HepG2 (cell line): ENCODE measurements around the gene BAZ1B. TPM values are rescaled to one million over a fixed set of nuclear protein-coding genes. Genes with fewer than 3 reads are reported as not detected.
"Not testable (repeated sequence)": the region's sequence is repeated elsewhere in the genome, so short reads cannot be mapped to it uniquely, and the experiment has no call there.

ENCODE experiments used
- ARID5B ChIP-seq: IDR thresholded peaks from 2 replicates; pipeline ENCODE4 v1.4.0; 2020; ENCODE audit warnings: mild to moderate bottlenecking, missing genetic modification reagents
- ARNTL ChIP-seq: sonication (generic); formaldehyde crosslinking; IDR thresholded peaks from 2 replicates; pipeline ENCODE4 v1.4.0; 2020; ENCODE audit warnings: mild to moderate bottlenecking, missing genetic modification reagents
- ATF4 ChIP-seq, 2 experiments: fragments of 450-650 bp in 1 of 2; sonication (generic) in 1 of 2; formaldehyde crosslinking; IDR thresholded peaks; 2 replicates each; pipeline versions ENCODE4 v1.5.0 to v1.8.0; 2020 to 2022; ENCODE audit warnings: mild to moderate bottlenecking in 1 of 2, missing genetic modification reagents in 1 of 2
- DPF2 ChIP-seq: sonication (generic); formaldehyde crosslinking; IDR thresholded peaks from 2 replicates; pipeline ENCODE4 v1.4.0; 2020; ENCODE audit warnings: mild to moderate bottlenecking, low read depth, missing genetic modification reagents, borderline replicate concordance
- ETV5 ChIP-seq: IDR thresholded peaks from 2 replicates; pipeline ENCODE4 v1.6.1; 2018; ENCODE audit warnings: missing biosample characterization, missing genetic modification reagents, inconsistent platforms, borderline replicate concordance
- FOXA1 ChIP-seq, 2 experiments: fragments of 450-650 bp in 1 of 2; sonication (generic) in 1 of 2; formaldehyde crosslinking in 1 of 2; IDR thresholded peaks; 2 replicates each; pipeline versions ENCODE4 v1.4.0 to v1.6.1; 2016 to 2020; ENCODE audit warnings: missing genetic modification reagents in 1 of 2
- GABPB1 ChIP-seq: IDR thresholded peaks from 2 replicates; pipeline ENCODE4 v1.6.1; 2016; ENCODE audit warnings: mild to moderate bottlenecking, missing genetic modification reagents, moderate library complexity, missing compliant biosample characterization
- HNF1A ChIP-seq, 2 experiments: sonication (generic) in 1 of 2; formaldehyde crosslinking in 1 of 2; IDR thresholded peaks; 2 replicates each; pipeline versions ENCODE4 v1.4.0 to v1.6.1; 2016 to 2020; ENCODE audit warnings: borderline replicate concordance in 1 of 2, low read depth in 1 of 2, mild to moderate bottlenecking in 1 of 2, missing genetic modification reagents in 1 of 2
- HNRNPL ChIP-seq: fragments of 200-400 bp; formaldehyde crosslinking; IDR thresholded peaks from 2 replicates; pipeline ENCODE4 v1.6.1; 2017; ENCODE audit warnings: mild to moderate bottlenecking, low read depth, low read length
- MAZ ChIP-seq, 2 experiments: sonication (generic) in 1 of 2; formaldehyde crosslinking in 1 of 2; IDR thresholded peaks; 2 replicates each; pipeline versions ENCODE4 v1.5.0 to v1.6.1; 2012 to 2020; ENCODE audit warnings: low read depth in 2 of 2, mild to moderate bottlenecking in 2 of 2, borderline replicate concordance in 1 of 2, improper control_type of control experiment in 1 of 2, low read length in 1 of 2, missing genetic modification reagents in 1 of 2, moderate library complexity in 1 of 2
- PITX1 ChIP-seq: sonication (generic); formaldehyde crosslinking; IDR thresholded peaks from 2 replicates; pipeline ENCODE4 v1.5.1; 2020; ENCODE audit warnings: mild to moderate bottlenecking, missing genetic modification reagents
- POLR2G ChIP-seq: fragments of 200-400 bp; formaldehyde crosslinking; IDR thresholded peaks from 2 replicates; pipeline ENCODE4 v1.6.1; 2018; ENCODE audit warnings: mild to moderate bottlenecking, low read depth, low read length, moderate library complexity
- RXRA ChIP-seq: sonication (generic); formaldehyde crosslinking; IDR thresholded peaks from 2 replicates; pipeline ENCODE4 v1.5.1; 2020; ENCODE audit warnings: missing genetic modification reagents
- SOX13 ChIP-seq, 3 experiments: fragments of 450-650 bp in 1 of 3; sonication (generic) in 1 of 3; formaldehyde crosslinking in 1 of 3; IDR thresholded peaks in 2 of 3; conservative IDR thresholded peaks in 1 of 3; 2 replicates each; pipeline versions ENCODE4 v1.5.0 to v1.6.1; 2016 to 2020; ENCODE audit warnings: antibody characterized with exemption in 1 of 3, mild to moderate bottlenecking in 1 of 3, missing compliant biosample characterization in 1 of 3, missing genetic modification reagents in 1 of 3, moderate library complexity in 1 of 3
- TARDBP ChIP-seq: sonication (generic); formaldehyde crosslinking; IDR thresholded peaks from 2 replicates; pipeline ENCODE4 v1.8.0; 2022; ENCODE audit warnings: mild to moderate bottlenecking, missing genetic modification reagents
- TBX2 ChIP-seq: sonication (generic); formaldehyde crosslinking; IDR thresholded peaks from 2 replicates; pipeline ENCODE4 v1.5.0; 2020; ENCODE audit warnings: missing genetic modification reagents, mild to moderate bottlenecking, borderline replicate concordance
- ZMYM3 ChIP-seq: sonication (generic); formaldehyde crosslinking; IDR thresholded peaks from 2 replicates; pipeline ENCODE4 v1.5.1; 2020; ENCODE audit warnings: mild to moderate bottlenecking, missing genetic modification reagents
- polyA plus RNA-seq, 8 experiments: library from polyadenylated mRNA; depleted of rRNA in 3 of 8; stranded (reverse) in 7 of 8; unstranded in 1 of 8; fragments of >200 nt; fragmentation: Illumina TruSeq in 4 of 8; extraction: Trizol in 4 of 8; gene quantifications; 2 replicates each; pipeline versions ENCODE4 v1.2.1 to v1.2.3, GENCODE V29; 2011 to 2016; ENCODE audit warnings: low read depth in 4 of 8, missing spikeins in 1 of 8, mixed read lengths in 1 of 8; ENCODE audit not compliant: insufficient read depth in 1 of 8
- total RNA-seq, 5 experiments: library from RNA; depleted of rRNA; stranded (reverse); fragments of >200 nt; fragmentation: Illumina TruSeq; extraction: Trizol; gene quantifications; 2 replicates each; pipeline ENCODE4 v1.2.3, GENCODE V29; 2016; ENCODE audit warnings: low read depth in 1 of 5

Gene BAZ1B
- total and polyA plus RNA-seq, 2 of the 13 experiments (the other 11 are each of a cell fraction or from before 2014, with no cell fraction given) = 18.6 to 69.4 TPM

GRCh38 chr7:73410541-73411131, 111.5 kb downstream of the BAZ1B start (continued):
- TF ChIP-seq ETV5 (CRISPR knock-in tag) (peak; percentile 76), RXRA (CRISPR knock-in tag) (0 out of 2 replicates have a peak, but pooled peaks have one; percentile 1), TARDBP (CRISPR knock-in tag) (0 out of 2 replicates have a peak, but pooled peaks have one; percentile 19), SOX13 (CRISPR knock-in tag; conservative IDR thresholded peaks at IDR 0.05 in 1 of 2, IDR thresholded peaks at IDR 0.05 in 1 of 2) (peak in 1 of 2 experiments; percentile 27; a peak in 1 of 4 replicates), HNF1A (CRISPR knock-in tag; IDR thresholded peaks at IDR 0.05; ENCODE audit: borderline replicate concordance) (peak; percentile 46; the same call in 1 of the 2 replicates), GABPB1 (CRISPR knock-in tag) (peak; percentile 57), ATF4 (CRISPR knock-in tag; IDR thresholded peaks at IDR 0.05) (0 out of 4 replicates have a peak, but pooled peaks of 1 of the 2 experiments have one; percentile 24), FOXA1 (CRISPR knock-in tag; IDR thresholded peaks at IDR 0.05) (peak; percentile 44; the same call in 1 of the 2 replicates), DPF2 (CRISPR knock-in tag) (peak; percentile 49; the same call in 1 of the 2 replicates), TBX2 (CRISPR knock-in tag) (peak; percentile 62; the same call in 1 of the 2 replicates), MAZ (CRISPR knock-in tag; IDR thresholded peaks at IDR 0.05; ENCODE audit: low read depth) (peak; percentile 13; the same call in 1 of the 2 replicates), POLR2G (peak; percentile 56; the same call in 1 of the 2 replicates), ZMYM3 (0 out of 2 replicates have a peak, but pooled peaks have one; percentile 35), ARID5B (CRISPR knock-in tag) (peak; percentile 63; the same call in 1 of the 2 replicates), ARNTL (0 out of 2 replicates have a peak, but pooled peaks have one; percentile 42), PITX1 (0 out of 2 replicates have a peak, but pooled peaks have one; percentile 51), HNRNPL (peak; percentile 88)
- TF ChIP-seq SOX13 (IDR thresholded peaks at IDR 0.05); HNF1A (IDR thresholded peaks at IDR 0.05; ENCODE audit: low read depth); FOXA1 (IDR thresholded peaks at IDR 0.05); MAZ (IDR thresholded peaks at IDR 0.05; ENCODE audit: borderline replicate concordance, low read depth, low read length): not testable (repeated sequence)
